ENCODE results near the gene PBOV1. TPM values are rescaled to one million over a fixed set of nuclear protein-coding genes. Genes with fewer than 3 reads are reported as not detected.

The PBOV1 gene
- total RNA-seq (not detected), polyA plus RNA-seq (not detected), total RNA-seq (0 to 0.08 (median 0) reads per million in 6 experiments)

GRCh38 chr6:138218449-138218848 is at the start of gene PBOV1:
Gene PBOV1 (minus strand): TSS chr6:138218491. CDS start chr6:138218395, 96 bp downstream.
- Mint-ChIP-seq H3K27ac (peak within 1 kb of the TSS in 1 of 10 donors; percentile 53), H3K4me1 (peaks cover 0 to 1% (median 0%) of the 10 kb centered on the region in 4 donors), H3K27me3 (peaks cover 6 to 34% (median 19%) of the 10 kb centered on the region in 5 donors), H3K9me3 (peaks cover 0 to 2% (median 0%) of the 10 kb centered on the region in 9 donors), H3K4me3 (no peak within 1 kb of the TSS), H3K36me3 (no peaks in the 10 kb centered on the region)
- no peak for DNase-seq
- no peak for ATAC-seq
- POLR2A ChIA-PET, result no interaction called here

DNA sequence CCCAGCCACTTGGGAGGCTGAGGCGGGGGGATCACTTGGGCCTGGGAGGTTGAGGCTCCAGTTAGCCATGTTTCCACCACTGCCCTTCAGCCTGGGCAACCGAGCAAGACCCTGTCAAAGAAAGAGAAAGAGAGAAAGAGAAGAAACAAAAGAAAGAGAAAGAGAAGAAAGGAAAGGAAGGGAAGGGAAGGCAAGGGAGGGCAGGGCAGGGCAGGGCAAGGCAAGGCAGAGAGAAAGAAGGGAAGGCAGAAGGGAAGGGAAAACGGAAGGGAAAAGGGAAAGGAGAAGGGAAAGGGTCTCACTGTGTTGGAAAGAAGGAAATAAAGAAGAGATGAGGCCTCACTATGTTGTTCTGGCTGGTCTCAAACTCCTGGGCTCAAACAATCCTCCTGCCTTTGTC is 47.8 kb upstream of the PBOV1 start:
- Mint-ChIP-seq H3K4me1 (no peaks in the 10 kb centered on the region), H3K36me3 (no peaks in the 10 kb centered on the region), H3K9me3 (no peaks in the 10 kb centered on the region), H3K27me3 (peaks cover 10 to 30% (median 20%) of the 10 kb centered on the region in 5 donors), H3K4me3 (no peak overlapping the region), H3K27ac (no peak overlapping the region)
- POLR2A ChIA-PET, result no interaction called here
- no peak for DNase-seq
- no peak for ATAC-seq

GRCh38 chr6:138264372-138264880 is 46.1 kb upstream of the PBOV1 start:
- DNase-seq (no peak), ATAC-seq (no peak)
- Mint-ChIP-seq H3K27me3 (peaks cover 10 to 30% (median 15%) of the 10 kb centered on the region in 5 donors), H3K27ac (peak overlapping the region in 1 of 10 donors; percentile 36), H3K9me3 (no peaks in the 10 kb centered on the region), H3K36me3 (no peaks in the 10 kb centered on the region), H3K4me1 (no peaks in the 10 kb centered on the region), H3K4me3 (no peak overlapping the region)
- POLR2A ChIA-PET, result no interaction called here

GRCh38 chr6:138263963-138264362 is 45.7 kb upstream of the PBOV1 start:
- DNase-seq, result no peak
- POLR2A ChIA-PET, result no interaction called here
- Mint-ChIP-seq H3K27me3 (peaks cover 10 to 34% (median 16%) of the 10 kb centered on the region in 5 donors), H3K4me3 (no peak overlapping the region), H3K27ac (no peak overlapping the region), H3K9me3 (no peaks in the 10 kb centered on the region), H3K36me3 (no peaks in the 10 kb centered on the region), H3K4me1 (no peaks in the 10 kb centered on the region)
- no peak for ATAC-seq

DNA sequence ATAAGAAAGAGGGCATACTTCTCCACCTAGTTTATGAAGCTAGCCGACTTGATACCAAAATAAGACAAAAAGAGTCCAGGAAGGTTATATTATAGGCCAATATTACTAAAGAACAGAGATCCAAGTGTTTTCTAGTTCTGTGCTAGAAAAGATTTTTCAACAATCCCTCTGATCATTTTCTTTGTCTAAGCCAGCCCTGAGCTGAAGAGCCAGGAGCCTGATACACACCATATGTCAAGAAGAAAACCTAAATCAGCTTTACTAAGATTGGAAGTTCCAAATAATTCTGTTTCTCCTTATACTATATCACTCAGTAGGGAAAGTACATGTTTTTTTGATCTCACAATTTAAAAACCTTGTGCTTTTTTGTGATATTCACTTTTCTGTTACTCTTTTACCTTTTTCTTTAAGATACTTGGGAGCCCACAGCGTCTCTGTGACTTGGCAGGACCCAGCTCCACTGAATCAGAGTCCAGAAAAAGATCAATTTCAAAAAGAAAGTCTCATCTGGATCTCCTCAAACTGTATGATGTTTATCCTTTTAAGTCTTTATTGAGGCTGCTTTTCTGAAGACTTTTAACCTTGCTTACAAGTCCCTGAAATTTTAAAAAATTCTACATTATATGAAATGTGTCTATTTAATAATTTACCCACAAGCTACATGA is 43.0 kb upstream of the PBOV1 start:
- POLR2A ChIA-PET, result no interaction called here
- Mint-ChIP-seq H3K27me3 (peaks cover 15 to 48% (median 21%) of the 10 kb centered on the region in 5 donors), H3K27ac (no peak overlapping the region), H3K36me3 (no peaks in the 10 kb centered on the region), H3K9me3 (no peaks in the 10 kb centered on the region), H3K4me3 (no peak overlapping the region), H3K4me1 (no peaks in the 10 kb centered on the region)
- no peak for DNase-seq
- ATAC-seq, result no peak

GRCh38 chr6:138258991-138259390 is 40.7 kb upstream of the PBOV1 start:
- Mint-ChIP-seq H3K36me3 (no peaks in the 10 kb centered on the region), H3K4me3 (no peak overlapping the region), H3K27ac (no peak overlapping the region), H3K4me1 (no peaks in the 10 kb centered on the region), H3K27me3 (peaks cover 11 to 53% (median 17%) of the 10 kb centered on the region in 5 donors), H3K9me3 (no peaks in the 10 kb centered on the region)
- ATAC-seq (no peak), DNase-seq (no peak)
- POLR2A ChIA-PET, result no interaction called here

GRCh38 chr6:138258197-138258596 is 39.9 kb upstream of the PBOV1 start:
- DNase-seq, result no peak
- no peak for ATAC-seq
- POLR2A ChIA-PET, result no interaction called here
- Mint-ChIP-seq H3K36me3 (no peaks in the 10 kb centered on the region), H3K27me3 (peaks cover 11 to 60% (median 24%) of the 10 kb centered on the region in 5 donors), H3K4me1 (no peaks in the 10 kb centered on the region), H3K9me3 (no peaks in the 10 kb centered on the region), H3K27ac (no peak overlapping the region), H3K4me3 (no peak overlapping the region)

DNA sequence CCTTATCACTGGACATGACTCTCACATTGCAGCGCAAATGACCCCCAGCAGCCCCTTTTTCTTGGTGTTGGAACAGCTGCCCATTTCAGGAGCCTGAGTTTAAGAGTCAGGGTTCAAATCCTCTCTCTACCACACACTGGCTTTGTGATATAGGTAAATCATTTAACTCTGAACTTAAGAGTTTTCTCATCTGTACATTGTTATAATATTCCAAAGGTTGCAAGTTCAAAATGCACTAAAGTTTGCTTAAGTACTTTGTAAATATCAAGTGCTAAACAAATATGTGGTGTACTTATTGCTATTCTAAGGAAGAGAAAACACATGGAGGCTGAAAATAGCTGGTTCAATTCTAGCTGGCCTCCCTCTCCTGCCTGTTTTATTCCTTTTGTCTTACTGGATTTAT is 39.3 kb upstream of the PBOV1 start:
- Mint-ChIP-seq H3K27ac (no peak overlapping the region), H3K27me3 (peaks cover 11 to 57% (median 21%) of the 10 kb centered on the region in 5 donors), H3K9me3 (no peaks in the 10 kb centered on the region), H3K4me1 (no peaks in the 10 kb centered on the region), H3K4me3 (no peak overlapping the region), H3K36me3 (no peaks in the 10 kb centered on the region)
- DNase-seq, result no peak
- ATAC-seq, result no peak
- POLR2A ChIA-PET, result no interaction called here

DNA sequence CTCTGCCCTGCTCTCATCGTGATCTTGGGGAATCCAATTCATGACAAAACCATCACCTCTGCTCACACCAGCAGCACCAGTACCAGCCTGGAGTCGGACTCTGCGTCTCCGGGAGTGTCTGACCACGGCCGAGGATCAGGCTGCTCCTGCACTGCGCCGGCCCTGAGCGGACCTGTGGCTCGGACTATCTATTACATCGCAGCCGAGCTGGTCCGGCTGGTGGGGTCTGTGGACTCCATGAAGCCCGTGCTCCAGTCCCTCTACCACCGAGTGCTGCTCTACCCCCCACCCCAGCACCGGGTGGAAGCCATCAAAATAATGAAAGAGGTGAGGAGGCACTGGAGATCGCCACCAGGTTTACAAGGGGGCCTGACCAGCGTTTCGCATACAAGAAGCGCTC is 37.2 kb upstream of the PBOV1 start:
- no peaks in the 10 kb centered on the region for H3K36me3 Mint-ChIP-seq
- no peak overlapping the region for H3K4me3 Mint-ChIP-seq
- ATAC-seq (no peak), DNase-seq (no peak)
- POLR2A ChIA-PET, result no interaction called here
- H3K4me1 Mint-ChIP-seq, result no peaks in the 10 kb centered on the region
- H3K27ac Mint-ChIP-seq, result no peak overlapping the region
- no peaks in the 10 kb centered on the region for H3K9me3 Mint-ChIP-seq
- peaks cover 8 to 51% (median 19%) of the 10 kb centered on the region in 5 donors for H3K27me3 Mint-ChIP-seq

DNA sequence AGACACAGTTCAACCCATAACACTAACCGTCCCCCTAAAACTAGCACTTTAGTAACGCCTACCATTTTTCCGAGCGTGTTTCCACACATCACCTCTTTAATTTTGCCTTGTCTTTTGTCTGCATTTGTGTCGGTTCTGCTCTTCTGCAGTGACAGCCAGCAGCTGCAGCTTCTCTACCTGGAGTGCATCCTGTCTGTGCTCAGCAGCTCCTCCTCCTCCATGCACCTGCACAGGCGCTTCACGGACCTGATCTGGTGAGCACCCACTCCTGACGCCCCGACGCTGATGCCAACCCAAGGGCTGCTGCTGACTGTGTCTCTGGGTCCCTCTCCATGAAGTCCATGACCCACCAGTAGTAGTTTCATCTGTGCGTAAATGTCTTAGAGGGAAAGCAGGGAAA is 35.4 kb upstream of the PBOV1 start:
- Mint-ChIP-seq H3K4me1 (no peaks in the 10 kb centered on the region), H3K36me3 (no peaks in the 10 kb centered on the region), H3K27me3 (peaks cover 6 to 35% (median 15%) of the 10 kb centered on the region in 5 donors), H3K9me3 (no peaks in the 10 kb centered on the region), H3K4me3 (no peak overlapping the region), H3K27ac (no peak overlapping the region)
- DNase-seq, result no peak
- no peak for ATAC-seq
- POLR2A ChIA-PET, result no interaction called here

DNA sequence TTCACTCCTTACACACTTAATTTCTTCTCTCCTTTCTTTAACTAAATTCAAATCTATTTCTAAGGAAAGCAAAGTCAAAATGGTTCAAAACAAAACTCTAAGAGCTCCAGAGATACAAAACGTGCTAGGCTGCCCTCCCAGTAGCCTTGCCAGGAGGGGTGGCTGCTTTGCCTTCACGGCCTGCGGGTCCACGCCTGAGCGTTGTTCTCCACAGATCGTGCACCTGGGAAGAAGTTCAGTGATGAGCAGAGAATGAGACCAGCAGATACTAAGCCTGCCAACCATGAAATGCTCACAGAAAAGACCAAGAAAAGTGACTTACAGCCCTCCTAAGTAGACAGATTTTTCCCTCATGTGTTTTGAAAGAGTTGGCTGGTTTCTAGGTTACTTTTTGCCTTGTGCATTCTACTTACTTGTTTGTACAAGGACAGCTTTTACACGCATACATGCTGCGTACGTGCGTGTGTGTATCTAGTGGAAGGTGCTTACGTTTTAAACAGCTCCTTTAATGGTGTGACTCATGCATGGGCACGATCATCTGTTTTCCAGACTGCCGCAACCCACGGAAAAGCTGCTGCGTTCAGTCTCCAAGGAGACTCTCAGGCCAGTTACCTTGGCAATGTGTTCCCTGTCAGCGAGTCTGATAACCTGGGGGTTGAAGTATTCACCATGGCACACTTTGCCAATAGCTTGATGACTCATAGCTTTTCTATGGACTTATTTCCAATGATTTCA is 32.4 kb upstream of the PBOV1 start:
- Mint-ChIP-seq H3K9me3 (no peaks in the 10 kb centered on the region), H3K4me3 (no peak overlapping the region), H3K4me1 (no peaks in the 10 kb centered on the region), H3K27ac (no peak overlapping the region), H3K36me3 (no peaks in the 10 kb centered on the region), H3K27me3 (peaks cover 4 to 15% (median 5%) of the 10 kb centered on the region in 5 donors)
- POLR2A ChIA-PET, result no interaction called here
- no peak for ATAC-seq
- DNase-seq, result no peak

- no peak overlapping the region for H3K4me3 Mint-ChIP-seq
- no peak overlapping the region for H3K27ac Mint-ChIP-seq
- POLR2A ChIA-PET, result no interaction called here
- peaks cover 3 to 9% (median 4%) of the 10 kb centered on the region in 5 donors for H3K27me3 Mint-ChIP-seq
- DNase-seq, result no peak
- H3K36me3 Mint-ChIP-seq, result no peaks in the 10 kb centered on the region
- H3K4me1 Mint-ChIP-seq, result no peaks in the 10 kb centered on the region
- no peak for ATAC-seq
- H3K9me3 Mint-ChIP-seq, result no peaks in the 10 kb centered on the region
Measured at GRCh38 chr6:138250053-138250452, 31.8 kb upstream of the PBOV1 start.

GRCh38 chr6:138248878-138249277 is 30.6 kb upstream of the PBOV1 start:
- ATAC-seq, result no peak
- POLR2A ChIA-PET, result no interaction called here
- Mint-ChIP-seq H3K27ac (no peak overlapping the region), H3K9me3 (no peaks in the 10 kb centered on the region), H3K36me3 (no peaks in the 10 kb centered on the region), H3K4me1 (no peaks in the 10 kb centered on the region), H3K4me3 (no peak overlapping the region), H3K27me3 (peaks cover 3 to 7% (median 4%) of the 10 kb centered on the region in 5 donors)
- no peak for DNase-seq
